Uterus (tissue), 2 donors: ENCODE results near the gene BCAR3.

ENCODE experiments used
- CTCF ChIP-seq, 4 experiments: fragments of 200-600 bp in 2 of 4; fragments of 450-650 bp in 2 of 4; sonication (generic) in 2 of 4; IDR thresholded peaks; one replicate each; pipeline ENCODE4 v1.5.1; 2016 to 2019; ENCODE audit warnings: antibody characterized with exemption in 4 of 4, mild to moderate bottlenecking in 2 of 4, moderate library complexity in 1 of 4
- POLR2A ChIP-seq, 2 donors: fragments of 450-650 bp; IDR thresholded peaks; one replicate each; pipeline ENCODE4 v1.6.1; 2016; ENCODE audit warnings: antibody characterized with exemption in 2 of 2, mild to moderate bottlenecking in 1 of 2, moderate library complexity in 1 of 2

- no peak for TF ChIP-seq CTCF (IDR thresholded peaks at IDR 0.05)
- no peak for TF ChIP-seq POLR2A (IDR thresholded peaks at IDR 0.05)
Measured at GRCh38 chr1:93681989-93682412, 364 bp upstream of the BCAR3 start.
